HepG2 (cell line): Measurements from ENCODE around the gene TRAK1. TPM values are rescaled to one million over a fixed set of nuclear protein-coding genes. Genes with fewer than 3 reads are reported as not detected.

Source experiments
- ATAC-seq: fragments of 200-7000 bp; cut with Tn5 transposase; 3 replicates; pipeline ENCODE4 v1.9.1; 2020; ENCODE audit warnings: mild to moderate bottlenecking, moderate library complexity
- BruUV-seq: library from RNA; stranded (reverse); fragments of 400-500 nt; replicated peaks from 2 replicates; lab custom pipeline; 2021; lab: Mats Ljungman, UMichigan
- CTCF ChIA-PET: fragments of 300-600 bp; formaldehyde crosslinking; extraction: SDS; loops from one replicate; lab custom pipeline; 2021; ENCODE audit warnings: low total read pairs, inconsistent platforms, low intra/inter-chr PET ratio; lab: Yijun Ruan, JAX
- POLR2A ChIA-PET: fragments of 350-600 bp; sonication (Branson Sonifier 250); formaldehyde crosslinking; loops from one replicate; lab custom pipeline; 2020; ENCODE audit warnings: antibody characterized with exemption, inconsistent platforms; lab: Yijun Ruan, JAX
- DNase-seq: peaks from one replicate; pipeline ENCODE4 v3.0.0-alpha.2; 2015; ENCODE audit warnings: low spot score
- FAIRE-seq: peaks from 3 replicates; lab custom pipeline; 2011; peaks lifted over from hg19 to GRCh38; lab: Jason Lieb, UNC
- H2AFZ ChIP-seq: one replicate; pipeline ENCODE4 v1.6.1; 2011; ENCODE audit warnings: low read length, inconsistent platforms
- H3K27ac ChIP-seq: fragments of 300-600 bp; 3 replicates; pipeline ENCODE4 v1.8.0; 2011; ENCODE audit warnings: mixed run types, mild to moderate bottlenecking, mixed read lengths, low read length, inconsistent platforms; ENCODE audit not compliant: insufficient read depth; ENCODE audit errors: extremely low read length
- H3K27me3 ChIP-seq, 2 experiments: fragments of 200-600 bp in 1 of 2; 2 replicates in 1 of 2; 3 replicates in 1 of 2; pipeline versions ENCODE4 v1.6.0 to v1.8.0; 2011; ENCODE audit warnings: low read length in 2 of 2, mild to moderate bottlenecking in 2 of 2, moderate library complexity in 2 of 2, inconsistent platforms in 1 of 2; ENCODE audit not compliant: insufficient read depth in 2 of 2, control insufficient read depth in 1 of 2
- H3K36me3 ChIP-seq, 2 experiments: fragments of 200-600 bp in 1 of 2; replicated peaks in 1 of 2; 2 replicates in 1 of 2; 3 replicates in 1 of 2; pipeline versions ENCODE4 v1.5.1 to v1.8.0; 2011; ENCODE audit warnings: low read length in 2 of 2, inconsistent platforms in 1 of 2; ENCODE audit not compliant: insufficient read depth in 2 of 2, control insufficient read depth in 1 of 2
- H3K4me1 ChIP-seq: 2 replicates; pipeline ENCODE4 v1.5.1; 2012; ENCODE audit warnings: low read length, inconsistent platforms; ENCODE audit not compliant: insufficient read depth
- H3K4me2 ChIP-seq: 2 replicates; pipeline ENCODE4 v1.6.0; 2011; ENCODE audit warnings: low read depth, low read length, inconsistent platforms
- H3K4me3 ChIP-seq, 3 experiments: fragments of 200-600 bp in 1 of 3; sonication (generic), shearing (Covaris generic) in 1 of 3; replicated peaks in 1 of 3; 2 replicates each; pipeline ENCODE4 v1.5.1; 2011 to 2016; ENCODE audit warnings: low read length in 3 of 3, inconsistent platforms in 2 of 3, low read depth in 2 of 3, mild to moderate bottlenecking in 2 of 3, control low read depth in 1 of 3, mixed read lengths in 1 of 3; ENCODE audit not compliant: insufficient read depth in 1 of 3
- H3K79me2 ChIP-seq: one replicate; pipeline ENCODE4 v1.6.1; 2011; ENCODE audit warnings: low read length, inconsistent platforms; ENCODE audit not compliant: insufficient read depth
- H3K9ac ChIP-seq: 2 replicates; pipeline ENCODE4 v1.6.0; 2011; ENCODE audit warnings: mild to moderate bottlenecking, low read depth, low read length, inconsistent platforms; ENCODE audit not compliant: insufficient read depth
- H3K9me3 ChIP-seq: 2 replicates; pipeline ENCODE4 v1.5.1; 2012; ENCODE audit warnings: mild to moderate bottlenecking, low read length
- H4K20me1 ChIP-seq: 2 replicates; pipeline ENCODE4 v1.6.0; 2011; ENCODE audit warnings: inconsistent platforms, mild to moderate bottlenecking, low read length, moderate library complexity; ENCODE audit not compliant: insufficient read depth
- CEBPB ChIP-seq: IDR thresholded peaks from 2 replicates; pipeline ENCODE4 v1.6.1; 2011; ENCODE audit warnings: low read depth, low read length, improper control_type of control experiment, borderline replicate concordance
- MXD1 ChIP-seq: sonication (generic); formaldehyde crosslinking; IDR thresholded peaks from 2 replicates; pipeline ENCODE4 v1.4.0; 2020; ENCODE audit warnings: mild to moderate bottlenecking, missing genetic modification reagents
- NR1H2 ChIP-seq: sonication (generic); formaldehyde crosslinking; IDR thresholded peaks from 2 replicates; pipeline ENCODE4 v1.8.1; 2022; ENCODE audit warnings: low read depth, missing genetic modification reagents, borderline replicate concordance
- ZNF232 ChIP-seq: sonication (generic); formaldehyde crosslinking; IDR thresholded peaks from 2 replicates; pipeline ENCODE4 v1.4.0; 2020; ENCODE audit warnings: missing genetic modification reagents, borderline replicate concordance
- ZNF430 ChIP-seq: sonication (generic); formaldehyde crosslinking; IDR thresholded peaks from 2 replicates; pipeline ENCODE4 v1.9.0; 2021; ENCODE audit warnings: mild to moderate bottlenecking, missing genetic modification reagents
- WGBS: methylation state at CpG from one replicate; pipeline ENCODE4 v1.1.6; 2017; ENCODE audit warnings: low lambda C conversion rate; 5-methylcytosine and 5-hydroxymethylcytosine counted together
- in situ Hi-C: cut with HindIII; loops from 2 replicates; pipeline ENCODE4 v1.10.0; 2017; ENCODE audit warnings: low pct_unique_long_range_greater_than_20kb; ENCODE audit not compliant: extremely low pct_ligation_motif_present
- intact Hi-C: fragments of 100-400 bp; cut with micrococcal nuclease; formaldehyde crosslinking; loops from one replicate; pipeline ENCODE4 v1.10.0; 2022; ENCODE audit not compliant: unreplicated experiment
- polyA plus RNA-seq, 8 experiments: library from polyadenylated mRNA; depleted of rRNA in 3 of 8; stranded (reverse) in 7 of 8; unstranded in 1 of 8; fragments of >200 nt; fragmentation: Illumina TruSeq in 4 of 8; extraction: Trizol in 4 of 8; gene quantifications; 2 replicates each; pipeline versions ENCODE4 v1.2.1 to v1.2.3, GENCODE V29; 2011 to 2016; ENCODE audit warnings: low read depth in 4 of 8, missing spikeins in 1 of 8, mixed read lengths in 1 of 8; ENCODE audit not compliant: insufficient read depth in 1 of 8
- total RNA-seq, 5 experiments: library from RNA; depleted of rRNA; stranded (reverse); fragments of >200 nt; fragmentation: Illumina TruSeq; extraction: Trizol; gene quantifications; 2 replicates each; pipeline ENCODE4 v1.2.3, GENCODE V29; 2016; ENCODE audit warnings: low read depth in 1 of 5
- TF ChIP-seq, protein P1 (sequence below): sonication (generic); formaldehyde crosslinking; IDR thresholded peaks from 2 replicates; pipeline ENCODE4 v1.8.0; 2022; ENCODE audit warnings: missing genetic modification reagents, mild to moderate bottlenecking, inconsistent platforms, borderline replicate concordance
- TF ChIP-seq, protein P2 (sequence below): IDR thresholded peaks from 2 replicates; pipeline ENCODE4 v1.6.1; 2012; ENCODE audit warnings: inconsistent platforms
- TF ChIP-seq, protein P3 (sequence below): IDR thresholded peaks from 2 replicates; pipeline ENCODE4 v1.6.1; 2012; ENCODE audit warnings: low read depth, low read length, improper control_type of control experiment

Gene TRAK1
- total and polyA plus RNA-seq, 2 of the 13 experiments (the other 11 are each of a cell fraction or from before 2014, with no cell fraction given): 20.5 to 46.6 TPM

- CTCF ChIA-PET: no interaction called here
- no peak for DNase-seq
Observed at GRCh38 chr3:42110631-42111030, 19.5 kb downstream of the TRAK1 start.

More at GRCh38 chr3:42110631-42111030, 19.5 kb downstream of the TRAK1 start:
- Histone ChIP-seq H3K36me3 (no peaks in the 10 kb centered on the region), H3K9me3 (no peaks in the 10 kb centered on the region), H2AFZ (no peak overlapping the region), H3K9ac (no peak overlapping the region), H3K27ac (no peak overlapping the region), H3K4me3 (no peak overlapping the region), H3K4me1 (peaks cover 15% of the 10 kb centered on the region), H3K27me3 (no peaks in the 10 kb centered on the region), H3K79me2 (no peaks in the 10 kb centered on the region), H3K4me2 (no peak overlapping the region), H4K20me1 (no peaks in the 10 kb centered on the region)
- POLR2A ChIA-PET: no interaction called here
- TF ChIP-seq, protein P1, sequence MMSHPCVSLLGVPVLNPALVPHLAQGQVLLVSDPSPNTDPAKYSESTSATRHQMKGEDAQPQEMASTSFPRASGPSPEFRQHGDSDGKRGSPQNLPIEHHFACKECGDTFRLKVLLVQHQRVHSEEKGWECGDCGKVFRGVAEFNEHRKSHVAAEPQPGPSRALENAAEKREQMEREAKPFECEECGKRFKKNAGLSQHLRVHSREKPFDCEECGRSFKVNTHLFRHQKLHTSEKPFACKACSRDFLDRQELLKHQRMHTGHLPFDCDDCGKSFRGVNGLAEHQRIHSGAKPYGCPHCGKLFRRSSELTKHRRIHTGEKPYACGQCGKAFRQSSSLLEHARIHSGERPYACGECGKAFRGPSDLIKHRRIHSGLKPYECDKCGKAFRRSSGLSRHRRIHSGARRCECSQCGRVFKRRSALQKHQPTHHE (CRISPR knock-in tag): no peak
- TF ChIP-seq, protein P2, sequence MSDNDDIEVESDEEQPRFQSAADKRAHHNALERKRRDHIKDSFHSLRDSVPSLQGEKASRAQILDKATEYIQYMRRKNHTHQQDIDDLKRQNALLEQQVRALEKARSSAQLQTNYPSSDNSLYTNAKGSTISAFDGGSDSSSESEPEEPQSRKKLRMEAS: no peak
- TF ChIP-seq ZNF232 (CRISPR knock-in tag) (no peak), ZNF430 (CRISPR knock-in tag) (no peak), NR1H2 (CRISPR knock-in tag) (no peak), CEBPB (no peak), MXD1 (CRISPR knock-in tag) (no peak)
- TF ChIP-seq, protein P3, sequence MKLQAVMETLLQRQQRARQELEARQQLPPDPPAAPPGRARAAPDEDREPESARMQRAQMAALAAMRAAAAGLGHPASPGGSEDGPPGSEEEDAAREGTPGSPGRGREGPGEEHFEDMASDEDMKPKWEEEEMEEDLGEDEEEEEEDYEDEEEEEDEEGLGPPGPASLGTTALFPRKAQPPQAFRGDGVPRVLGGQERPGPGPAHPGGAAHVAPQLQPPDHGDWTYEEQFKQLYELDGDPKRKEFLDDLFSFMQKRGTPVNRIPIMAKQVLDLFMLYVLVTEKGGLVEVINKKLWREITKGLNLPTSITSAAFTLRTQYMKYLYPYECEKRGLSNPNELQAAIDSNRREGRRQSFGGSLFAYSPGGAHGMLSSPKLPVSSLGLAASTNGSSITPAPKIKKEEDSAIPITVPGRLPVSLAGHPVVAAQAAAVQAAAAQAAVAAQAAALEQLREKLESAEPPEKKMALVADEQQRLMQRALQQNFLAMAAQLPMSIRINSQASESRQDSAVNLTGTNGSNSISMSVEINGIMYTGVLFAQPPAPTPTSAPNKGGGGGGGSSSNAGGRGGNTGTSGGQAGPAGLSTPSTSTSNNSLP: no peak
- BruUV-seq: no TSS peak
- FAIRE-seq (no peak), ATAC-seq (no peak)
- in situ Hi-C loops (loop anchor here (10.0 to 25.0 kb wide), 2 partner anchors 84 to 327 kb away; no protein-coding TSS in a partner anchor), intact Hi-C loops (no loop called here)
- 90% methylated on average over 3 of the region's 3 CpGs for WGBS
